HepG2 (cell line): ENCODE measurements around the gene CXADR. TPM values are rescaled to one million over a fixed set of nuclear protein-coding genes. Genes with fewer than 3 reads are reported as not detected.
A peak's percentile ranks its signal among the peaks of the same experiment; 100 is the strongest.

Experiments
- GTF3A ChIP-seq: sonication (generic); formaldehyde crosslinking; conservative IDR thresholded peaks from 2 replicates; pipeline ENCODE4 v1.4.0; 2020; ENCODE audit warnings: mild to moderate bottlenecking, missing genetic modification reagents
- HINFP ChIP-seq: sonication (generic); formaldehyde crosslinking; IDR thresholded peaks from 2 replicates; pipeline ENCODE4 v1.4.0; 2020; ENCODE audit warnings: low read depth, mild to moderate bottlenecking, missing genetic modification reagents
- REL ChIP-seq: sonication (generic); formaldehyde crosslinking; conservative IDR thresholded peaks from 2 replicates; pipeline ENCODE4 v1.8.0; 2022; ENCODE audit warnings: mild to moderate bottlenecking, missing genetic modification reagents, moderate library complexity
- RFXANK ChIP-seq: IDR thresholded peaks from 2 replicates; pipeline ENCODE4 v1.6.1; 2016
- SAP130 ChIP-seq: IDR thresholded peaks from 2 replicates; pipeline ENCODE4 v1.6.1; 2016; ENCODE audit warnings: low read depth
- SP1 ChIP-seq, 2 experiments: fragments of 450-650 bp in 1 of 2; sonication (generic) in 1 of 2; formaldehyde crosslinking in 1 of 2; IDR thresholded peaks; 2 replicates each; pipeline versions ENCODE4 v1.4.0 to v1.6.1; 2016 to 2020; ENCODE audit warnings: missing genetic modification reagents in 1 of 2
- TBX3 ChIP-seq: fragments of 450-650 bp; IDR thresholded peaks from 2 replicates; pipeline ENCODE4 v1.6.1; 2017; ENCODE audit warnings: antibody characterized with exemption, mild to moderate bottlenecking, inconsistent platforms, borderline replicate concordance
- ZMYM2 ChIP-seq: sonication (generic); formaldehyde crosslinking; IDR thresholded peaks from 2 replicates; pipeline ENCODE4 v1.8.0; 2022; ENCODE audit warnings: mild to moderate bottlenecking, missing genetic modification reagents
- ZNF142 ChIP-seq: sonication (generic); formaldehyde crosslinking; IDR thresholded peaks from 2 replicates; pipeline ENCODE4 v1.4.0; 2020; ENCODE audit warnings: missing genetic modification reagents
- polyA plus RNA-seq, 8 experiments: library from polyadenylated mRNA; depleted of rRNA in 3 of 8; stranded (reverse) in 7 of 8; unstranded in 1 of 8; fragments of >200 nt; fragmentation: Illumina TruSeq in 4 of 8; extraction: Trizol in 4 of 8; gene quantifications; 2 replicates each; pipeline versions ENCODE4 v1.2.1 to v1.2.3, GENCODE V29; 2011 to 2016; ENCODE audit warnings: low read depth in 4 of 8, missing spikeins in 1 of 8, mixed read lengths in 1 of 8; ENCODE audit not compliant: insufficient read depth in 1 of 8
- total RNA-seq, 5 experiments: library from RNA; depleted of rRNA; stranded (reverse); fragments of >200 nt; fragmentation: Illumina TruSeq; extraction: Trizol; gene quantifications; 2 replicates each; pipeline ENCODE4 v1.2.3, GENCODE V29; 2016; ENCODE audit warnings: low read depth in 1 of 5
- TF ChIP-seq, protein P1 (sequence below): sonication (generic); formaldehyde crosslinking; IDR thresholded peaks from 2 replicates; pipeline ENCODE4 v1.4.0; 2020; ENCODE audit warnings: missing genetic modification reagents
- TF ChIP-seq, protein P2 (sequence below): sonication (generic); formaldehyde crosslinking; IDR thresholded peaks from 2 replicates; pipeline ENCODE4 v1.5.0; 2020; ENCODE audit warnings: missing genetic modification reagents

The CXADR gene
- total and polyA plus RNA-seq, 2 of the 13 experiments (the other 11 are each of a cell fraction or from before 2014, with no cell fraction given) = 86.8 to 110 TPM

DNA sequence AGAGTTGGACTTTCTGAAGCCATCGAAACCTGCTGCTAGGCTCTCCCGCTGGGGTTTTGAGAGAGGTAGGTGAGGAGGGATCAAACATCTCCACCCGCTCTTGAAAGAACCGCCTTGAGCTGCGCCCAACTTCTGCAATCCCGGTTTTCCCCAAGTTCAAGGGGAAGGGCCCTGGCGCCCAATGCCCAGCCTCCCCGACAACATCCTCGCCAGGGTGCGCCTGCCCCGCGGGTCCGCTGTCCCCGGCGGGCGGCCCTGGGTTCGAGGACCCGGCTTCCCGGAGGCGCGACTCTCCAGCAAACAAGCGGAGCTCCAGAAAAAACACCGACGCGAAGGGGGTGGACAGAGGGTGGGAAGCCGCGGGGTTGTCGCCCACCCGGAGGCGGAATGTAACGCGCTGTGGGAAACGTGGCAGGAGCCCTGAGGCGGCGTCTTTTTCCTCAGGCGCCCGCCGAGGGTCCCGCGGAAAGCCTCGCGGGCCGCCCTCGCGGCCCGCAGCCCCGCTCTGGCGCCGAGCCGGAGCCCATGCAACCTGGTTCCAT, 99.3 kb downstream of the CXADR start (continued):
- TF ChIP-seq, protein P1, sequence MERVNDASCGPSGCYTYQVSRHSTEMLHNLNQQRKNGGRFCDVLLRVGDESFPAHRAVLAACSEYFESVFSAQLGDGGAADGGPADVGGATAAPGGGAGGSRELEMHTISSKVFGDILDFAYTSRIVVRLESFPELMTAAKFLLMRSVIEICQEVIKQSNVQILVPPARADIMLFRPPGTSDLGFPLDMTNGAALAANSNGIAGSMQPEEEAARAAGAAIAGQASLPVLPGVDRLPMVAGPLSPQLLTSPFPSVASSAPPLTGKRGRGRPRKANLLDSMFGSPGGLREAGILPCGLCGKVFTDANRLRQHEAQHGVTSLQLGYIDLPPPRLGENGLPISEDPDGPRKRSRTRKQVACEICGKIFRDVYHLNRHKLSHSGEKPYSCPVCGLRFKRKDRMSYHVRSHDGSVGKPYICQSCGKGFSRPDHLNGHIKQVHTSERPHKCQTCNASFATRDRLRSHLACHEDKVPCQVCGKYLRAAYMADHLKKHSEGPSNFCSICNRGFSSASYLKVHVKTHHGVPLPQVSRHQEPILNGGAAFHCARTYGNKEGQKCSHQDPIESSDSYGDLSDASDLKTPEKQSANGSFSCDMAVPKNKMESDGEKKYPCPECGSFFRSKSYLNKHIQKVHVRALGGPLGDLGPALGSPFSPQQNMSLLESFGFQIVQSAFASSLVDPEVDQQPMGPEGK = no peak
- TF ChIP-seq SAP130 (CRISPR knock-in tag) (0 out of 2 replicates have a peak, but pooled peaks have one; percentile 0), SP1 (IDR thresholded peaks at IDR 0.05) (no peak), SP1 (CRISPR knock-in tag; IDR thresholded peaks at IDR 0.05) (no peak), ZNF142 (CRISPR knock-in tag) (0 out of 2 replicates have a peak, but pooled peaks have one; percentile 7), REL (CRISPR knock-in tag) (0 out of 2 replicates have a peak, but pooled peaks have one; percentile 68), GTF3A (CRISPR knock-in tag) (no peak), ZMYM2 (CRISPR knock-in tag) (0 out of 2 replicates have a peak, but pooled peaks have one; percentile 12), TBX3 (no peak), RFXANK (CRISPR knock-in tag) (no peak), HINFP (CRISPR knock-in tag) (peak; percentile 28; the same call in 1 of the 2 replicates)
- TF ChIP-seq, protein P2, sequence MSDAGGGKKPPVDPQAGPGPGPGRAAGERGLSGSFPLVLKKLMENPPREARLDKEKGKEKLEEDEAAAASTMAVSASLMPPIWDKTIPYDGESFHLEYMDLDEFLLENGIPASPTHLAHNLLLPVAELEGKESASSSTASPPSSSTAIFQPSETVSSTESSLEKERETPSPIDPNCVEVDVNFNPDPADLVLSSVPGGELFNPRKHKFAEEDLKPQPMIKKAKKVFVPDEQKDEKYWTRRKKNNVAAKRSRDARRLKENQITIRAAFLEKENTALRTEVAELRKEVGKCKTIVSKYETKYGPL (CRISPR knock-in tag) = 0 out of 2 replicates have a peak, but pooled peaks have one; percentile 27
- TF ChIP-seq, all 625 proteins: peak for 27
